ENCODE results near the gene SNRPB. TPM values are rescaled to one million over a fixed set of nuclear protein-coding genes. Genes with fewer than 3 reads are reported as not detected.
A peak's percentile ranks its signal among the peaks of the same experiment; 100 is the strongest.

The SNRPB gene
- total RNA-seq, 1 donor from 2014 or later = 193 TPM

DNA sequence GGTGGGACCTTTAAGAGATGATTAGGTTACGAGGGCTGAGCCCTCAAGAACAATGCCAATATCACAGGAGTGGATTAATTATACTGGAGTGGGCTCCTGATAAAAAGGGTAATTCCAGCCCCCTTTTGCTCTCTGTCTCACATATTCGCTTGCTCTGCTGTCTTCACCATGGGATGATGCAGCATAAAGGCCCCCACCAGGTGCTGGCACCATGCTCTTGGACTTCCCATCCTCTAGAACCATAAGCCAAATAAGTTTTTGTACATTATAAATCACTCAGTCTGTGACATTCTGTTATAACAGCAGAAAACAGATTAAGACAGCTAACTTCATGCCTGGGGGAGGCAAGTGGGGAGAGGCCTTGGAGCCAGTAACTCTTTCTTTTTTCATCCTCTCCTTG, 9.8 kb upstream of the SNRPB start:
- DNase-seq (ENCODE audit: extremely low spot score, unreplicated experiment) = no peak
- no peak overlapping the region for H3K27ac Mint-ChIP-seq
- H3K4me1 Mint-ChIP-seq (ENCODE audit: unreplicated experiment) = no peaks in the 10 kb centered on the region
- H3K36me3 Mint-ChIP-seq = peaks cover 34% of the 10 kb centered on the region
- H3K4me3 Mint-ChIP-seq = no peak overlapping the region
- H3K27me3 Mint-ChIP-seq = no peaks in the 10 kb centered on the region
- TF ChIP-seq CTCF (conservative IDR thresholded peaks at IDR 0.05) = no peak
- H3K9me3 Mint-ChIP-seq = no peaks in the 10 kb centered on the region

DNA sequence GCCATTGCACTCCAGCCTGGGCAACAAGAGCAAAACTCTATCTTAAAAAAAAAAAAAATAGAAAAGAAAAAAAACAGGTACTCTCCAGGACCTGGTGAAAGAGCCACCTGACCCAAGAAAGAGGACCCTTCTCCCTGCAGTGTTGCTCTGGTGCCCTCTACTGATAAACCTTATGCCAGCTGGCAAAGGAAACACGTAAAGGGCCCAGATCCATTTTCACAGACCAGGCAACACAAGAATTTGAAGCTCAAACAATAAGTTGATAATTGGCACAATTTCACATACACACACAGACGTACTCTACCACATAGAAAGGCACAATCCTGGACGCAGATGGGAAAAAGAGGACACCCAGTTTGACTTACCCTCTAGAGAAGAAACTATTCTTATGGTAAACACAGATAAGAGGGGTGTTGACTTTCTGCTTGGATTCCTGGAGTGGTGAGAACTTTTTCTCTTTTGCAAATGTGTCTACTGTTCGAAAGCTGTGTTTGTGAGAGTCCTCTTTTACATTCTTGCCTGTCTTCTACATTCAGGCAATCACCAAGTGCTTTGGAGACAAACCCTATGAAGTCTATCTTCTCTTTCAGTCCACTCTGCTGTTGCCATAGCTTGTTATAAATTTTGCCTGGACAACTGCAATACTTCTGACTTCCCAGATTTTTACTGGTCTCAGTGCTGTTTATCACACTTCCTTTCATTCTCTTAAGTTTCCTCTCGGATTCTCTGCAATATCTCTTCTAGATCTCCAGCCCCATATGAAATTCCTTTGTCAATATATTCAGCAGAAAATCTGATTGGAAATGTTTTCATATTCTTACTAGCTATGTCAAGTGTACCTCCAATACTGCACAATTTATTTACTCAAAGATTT, 6.4 kb upstream of the SNRPB start:
- H3K9me3 Mint-ChIP-seq = no peaks in the 10 kb centered on the region
- H3K27me3 Mint-ChIP-seq = no peaks in the 10 kb centered on the region
- TF ChIP-seq CTCF (conservative IDR thresholded peaks at IDR 0.05) = no peak
- H3K4me1 Mint-ChIP-seq (ENCODE audit: unreplicated experiment) = no peaks in the 10 kb centered on the region
- no peak overlapping the region for H3K4me3 Mint-ChIP-seq
- H3K27ac Mint-ChIP-seq = no peak overlapping the region
- peaks cover 23% of the 10 kb centered on the region for H3K36me3 Mint-ChIP-seq
- no peak for DNase-seq (ENCODE audit: extremely low spot score, unreplicated experiment)

GRCh38 chr20:2475850-2476741, 5.5 kb upstream of the SNRPB start:
- Mint-ChIP-seq H3K4me3 (no peak overlapping the region), H3K4me1 (ENCODE audit: unreplicated experiment) (peaks cover under 1% of the 10 kb centered on the region), H3K27me3 (no peaks in the 10 kb centered on the region), H3K9me3 (no peaks in the 10 kb centered on the region), H3K27ac (no peak overlapping the region), H3K36me3 (peaks cover 17% of the 10 kb centered on the region)
- no peak for DNase-seq (ENCODE audit: extremely low spot score, unreplicated experiment)
- TF ChIP-seq CTCF (conservative IDR thresholded peaks at IDR 0.05) = no peak

DNA sequence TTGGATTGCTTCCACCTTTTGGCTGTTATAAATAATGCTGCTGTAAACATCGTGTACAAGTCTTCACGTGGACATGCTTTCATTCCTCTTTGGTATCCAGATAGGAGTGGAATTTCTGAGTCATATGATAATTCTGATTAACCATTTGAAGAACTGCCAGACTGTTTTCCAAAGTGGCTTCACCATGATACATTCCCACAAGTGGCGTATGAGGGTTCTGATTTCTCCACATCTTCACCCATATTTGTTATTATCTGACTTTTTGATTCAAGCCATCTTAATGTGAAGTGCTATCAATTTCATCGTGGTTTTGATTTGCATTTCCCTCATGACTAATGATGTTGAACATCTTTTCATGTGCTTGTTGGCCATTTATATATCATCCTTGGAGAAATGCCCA, 2.9 kb upstream of the SNRPB start:
- H3K27ac Mint-ChIP-seq = no peak overlapping the region
- H3K4me3 Mint-ChIP-seq = no peak overlapping the region
- H3K4me1 Mint-ChIP-seq (ENCODE audit: unreplicated experiment) = peaks cover 15% of the 10 kb centered on the region
- no peak for TF ChIP-seq CTCF (conservative IDR thresholded peaks at IDR 0.05)
- H3K36me3 Mint-ChIP-seq = peaks cover 19% of the 10 kb centered on the region
- no peaks in the 10 kb centered on the region for H3K9me3 Mint-ChIP-seq
- no peak for DNase-seq (ENCODE audit: extremely low spot score, unreplicated experiment)
- H3K27me3 Mint-ChIP-seq = no peaks in the 10 kb centered on the region

GRCh38 chr20:2469991-2470422, 582 bp downstream of the SNRPB start:
- no peaks in the 10 kb centered on the region for H3K9me3 Mint-ChIP-seq
- peaks cover 28% of the 10 kb centered on the region for H3K4me1 Mint-ChIP-seq (ENCODE audit: unreplicated experiment)
- peak overlapping the region; percentile 99 for H3K4me3 Mint-ChIP-seq
- no peaks in the 10 kb centered on the region for H3K27me3 Mint-ChIP-seq
- no peak for TF ChIP-seq CTCF (conservative IDR thresholded peaks at IDR 0.05)
- no peak for DNase-seq (ENCODE audit: extremely low spot score, unreplicated experiment)
- peak overlapping the region; percentile 96 for H3K27ac Mint-ChIP-seq
- peaks cover 36% of the 10 kb centered on the region for H3K36me3 Mint-ChIP-seq

Measured in type B pancreatic cell (in vitro differentiated cells).